Activated CD4-positive, alpha-beta T cell treated with anti-CD3 and anti-CD28 coated beads, Interleukin-10, Interleukin-2, amounts not matched to agents 100 ng/mL and 50 ng/mL, durations not matched to agents 16 hours and 8 hours (primary cell): ENCODE results near the gene TUBA8.
"Not testable (repeated sequence)": the region's sequence is repeated elsewhere in the genome, so short reads cannot be mapped to it uniquely, and the experiment has no call there.

ENCODE experiments used
- DNase-seq: peaks from one replicate; pipeline ENCODE4 v3.0.0-alpha.2; 2020

The TUBA8 gene

GRCh38 chr22:18110194-18110953 is at the start of gene TUBA8:
Gene TUBA8 (plus strand): TSS chr22:18110809. CDS start chr22:18110866, 57 bp downstream.
- DNase-seq: no peak

GRCh38 chr22:18062421-18062820 is 48.2 kb upstream of the TUBA8 start:
- DNase-seq: no peak

- no peak for DNase-seq
These were observed 47.3 kb upstream of the TUBA8 start for GRCh38 chr22:18063306-18063705.

- DNase-seq: not testable (repeated sequence)
These were observed 46.9 kb upstream of the TUBA8 start for GRCh38 chr22:18063715-18064114.

GRCh38 chr22:18064636-18065035 is 46.0 kb upstream of the TUBA8 start:
- no peak for DNase-seq

- DNase-seq: no peak
These were observed 45.4 kb upstream of the TUBA8 start for GRCh38 chr22:18065256-18065655.

- no peak for DNase-seq
These were observed 44.3 kb upstream of the TUBA8 start for GRCh38 chr22:18066181-18066859.

GRCh38 chr22:18067121-18067520 is 43.5 kb upstream of the TUBA8 start:
- DNase-seq: no peak

- no peak for DNase-seq
These were observed 42.9 kb upstream of the TUBA8 start for GRCh38 chr22:18067548-18068341.

GRCh38 chr22:18068381-18068988 is 42.1 kb upstream of the TUBA8 start:
- DNase-seq: no peak

GRCh38 chr22:18069041-18069440 is 41.6 kb upstream of the TUBA8 start:
- DNase-seq: no peak

- no peak for DNase-seq
These were observed 40.6 kb upstream of the TUBA8 start for GRCh38 chr22:18070041-18070440.

GRCh38 chr22:18070556-18071306 is 39.9 kb upstream of the TUBA8 start:
- no peak for DNase-seq

- DNase-seq: not testable (repeated sequence)
These were observed 39.2 kb upstream of the TUBA8 start for GRCh38 chr22:18071307-18071967.

- no peak for DNase-seq
These were observed 38.7 kb upstream of the TUBA8 start for GRCh38 chr22:18071968-18072310.

- no peak for DNase-seq
These were observed 37.1 kb upstream of the TUBA8 start for GRCh38 chr22:18073467-18073866.

GRCh38 chr22:18073927-18074326 is 36.7 kb upstream of the TUBA8 start:
- not testable (repeated sequence) for DNase-seq

GRCh38 chr22:18075101-18075719 is 35.4 kb upstream of the TUBA8 start:
- no peak for DNase-seq

- peak; percentile 65 for DNase-seq
These were observed 34.7 kb upstream of the TUBA8 start for GRCh38 chr22:18075720-18076497.

GRCh38 chr22:18077087-18077638 is 33.4 kb upstream of the TUBA8 start:
- no peak for DNase-seq
